ENCODE results near the gene PDAP1. TPM values are rescaled to one million over a fixed set of nuclear protein-coding genes. Genes with fewer than 3 reads are reported as not detected.

Gene PDAP1
- total and polyA plus RNA-seq, 9 of the 15 experiments (the other 6 are each of a cell fraction or from before 2014, with no cell fraction given): 10.2 to 315 (median 129) TPM

- Histone ChIP-seq H2AFZ (ENCODE audit: low read depth, low read length) (no peak overlapping the region), H3K9ac (ENCODE audit: insufficient read depth in 1 of 2, low read depth in 2 of 2, low read length in 2 of 2) (peak overlapping the region in 1 of 2 experiments; percentile 82; a peak in 2 of 4 replicates), H3K36me3 (ENCODE audit: control insufficient read depth, insufficient read depth, low read length) (peaks cover 72% of the 10 kb centered on the region; the same call in 2 of the 3 replicates), H3K79me2 (ENCODE audit: control insufficient read depth, insufficient read depth, low read length) (peaks cover 71% of the 10 kb centered on the region), H3K4me2 (ENCODE audit: insufficient read depth, low read length) (no peak overlapping the region), H4K20me1 (replicated peaks; ENCODE audit: control insufficient read depth, insufficient read depth, low read length) (peaks cover 27% of the 10 kb centered on the region; the same call in 1 of the 2 replicates), H3K27ac (ENCODE audit: extremely low read depth, low read depth, low read length) (no peak overlapping the region), H3K27me3 (ENCODE audit: control insufficient read depth in 2 of 2, insufficient read depth in 2 of 2, low read length in 2 of 2) (no peaks in the 10 kb centered on the region), H3K4me1 (replicated peaks in 1 of 2; ENCODE audit: control insufficient read depth in 2 of 2, insufficient read depth in 2 of 2, low read length in 2 of 2) (peaks cover 24 to 54% of the 10 kb centered on the region in 2 experiments), H3K9me3 (replicated peaks; ENCODE audit: control insufficient read depth, insufficient read depth, low read depth, low read length) (no peaks in the 10 kb centered on the region), H3K9me1 (ENCODE audit: control insufficient read depth, insufficient read depth, low read length) (peaks cover 6% of the 10 kb centered on the region), H3K4me3 (no peak overlapping the region)
- ATAC-seq (no peak), FAIRE-seq (no peak), DNase-seq (ENCODE audit: extremely low read depth in 1 of 4, low spot score in 3 of 4) (no peak)
- WGBS (ENCODE audit: insufficient coverage, low coverage, missing lambda C conversion rate): 96% methylated on average over 7 of the region's 7 CpGs
- TF ChIP-seq MIER1 (IDR thresholded peaks at IDR 0.05; ENCODE audit: low read depth) (no peak), POLR2G (IDR thresholded peaks at IDR 0.05; ENCODE audit: low read depth, low read length) (peak; percentile 47)
- in situ Hi-C loops (cut with MboI): no loop called here
- CTCF ChIA-PET (ENCODE audit: low intra/inter-chr PET ratio): no interaction called here
- intact Hi-C loops (cut with micrococcal nuclease): no loop called here
- no TSS peak for BruUV-seq (replicated peaks)
- POLR2A ChIA-PET: no interaction called here
Measured at GRCh38 chr7:99381664-99382075, 26.7 kb downstream of the PDAP1 start.

GRCh38 chr7:99380823-99381663 is 27.4 kb downstream of the PDAP1 start:
- POLR2A ChIA-PET: interaction anchor here (0.7 kb wide), 1 partner anchor 10 kb away, joined by 3 read pairs; no protein-coding TSS in a partner anchor
- BruUV-seq (replicated peaks): no TSS peak
- H3K27ac ChIP-seq (ENCODE audit: extremely low read depth, low read depth, low read length): peak overlapping the region; percentile 73
- TF ChIP-seq CBX3 (IDR thresholded peaks at IDR 0.05; ENCODE audit: borderline replicate concordance in 1 of 2, low read length in 2 of 2): no peak
- TF ChIP-seq RFX5 (IDR thresholded peaks at IDR 0.05; ENCODE audit: low read depth, low read length): no peak
- TF ChIP-seq ZNF449 (CRISPR knock-in tag; IDR thresholded peaks at IDR 0.05): no peak
- TF ChIP-seq ZNF408 (CRISPR knock-in tag; IDR thresholded peaks at IDR 0.05; ENCODE audit: low read depth): no peak
- no peak for TF ChIP-seq YY1 (IDR thresholded peaks at IDR 0.05; ENCODE audit: borderline replicate concordance in 1 of 3, control insufficient read depth in 1 of 3, extremely low read depth in 1 of 3, insufficient read depth in 3 of 3, insufficient read length in 1 of 3, insufficient replicate concordance in 2 of 3, low read depth in 1 of 3, low read length in 2 of 3)
- no peak for TF ChIP-seq ZNF431 (CRISPR knock-in tag; IDR thresholded peaks at IDR 0.05)

More at GRCh38 chr7:99380823-99381663, 27.4 kb downstream of the PDAP1 start:
- no peak for FAIRE-seq
- no peak overlapping the region for H3K4me3 ChIP-seq
- ATAC-seq: no peak
- peak overlapping the region; percentile 64 to 82; a peak in 3 of 4 replicates for H3K9ac ChIP-seq (ENCODE audit: insufficient read depth in 1 of 2, low read depth in 2 of 2, low read length in 2 of 2)
- no peaks in the 10 kb centered on the region for H3K9me3 ChIP-seq (replicated peaks; ENCODE audit: control insufficient read depth, insufficient read depth, low read depth, low read length)
- peaks cover 72% of the 10 kb centered on the region for H3K79me2 ChIP-seq (ENCODE audit: control insufficient read depth, insufficient read depth, low read length)
- intact Hi-C loops (cut with micrococcal nuclease): no loop called here
- peaks cover 6% of the 10 kb centered on the region for H3K9me1 ChIP-seq (ENCODE audit: control insufficient read depth, insufficient read depth, low read length)
- CTCF ChIA-PET (ENCODE audit: low intra/inter-chr PET ratio): no interaction called here
- H4K20me1 ChIP-seq (replicated peaks; ENCODE audit: control insufficient read depth, insufficient read depth, low read length): peaks cover 23% of the 10 kb centered on the region; the same call in 1 of the 2 replicates
- no peaks in the 10 kb centered on the region for H3K27me3 ChIP-seq (ENCODE audit: control insufficient read depth in 2 of 2, insufficient read depth in 2 of 2, low read length in 2 of 2)
- peak overlapping the region; percentile 88 for H3K4me2 ChIP-seq (ENCODE audit: insufficient read depth, low read length)
- in situ Hi-C loops (cut with MboI): no loop called here
- no peak overlapping the region for H2AFZ ChIP-seq (ENCODE audit: low read depth, low read length)
- peaks cover 26 to 56% of the 10 kb centered on the region in 2 experiments for H3K4me1 ChIP-seq (replicated peaks in 1 of 2; ENCODE audit: control insufficient read depth in 2 of 2, insufficient read depth in 2 of 2, low read length in 2 of 2)
- WGBS (ENCODE audit: insufficient coverage, low coverage, missing lambda C conversion rate): 83% methylated on average over 16 of the region's 16 CpGs
- DNase-seq (ENCODE audit: extremely low read depth in 1 of 4, low spot score in 3 of 4): no peak
- peaks cover 72% of the 10 kb centered on the region for H3K36me3 ChIP-seq (ENCODE audit: control insufficient read depth, insufficient read depth, low read length)

Data from K562 (cell line).